ENCODE measurements around the gene CNTRL.

CNTRL gene

DNA sequence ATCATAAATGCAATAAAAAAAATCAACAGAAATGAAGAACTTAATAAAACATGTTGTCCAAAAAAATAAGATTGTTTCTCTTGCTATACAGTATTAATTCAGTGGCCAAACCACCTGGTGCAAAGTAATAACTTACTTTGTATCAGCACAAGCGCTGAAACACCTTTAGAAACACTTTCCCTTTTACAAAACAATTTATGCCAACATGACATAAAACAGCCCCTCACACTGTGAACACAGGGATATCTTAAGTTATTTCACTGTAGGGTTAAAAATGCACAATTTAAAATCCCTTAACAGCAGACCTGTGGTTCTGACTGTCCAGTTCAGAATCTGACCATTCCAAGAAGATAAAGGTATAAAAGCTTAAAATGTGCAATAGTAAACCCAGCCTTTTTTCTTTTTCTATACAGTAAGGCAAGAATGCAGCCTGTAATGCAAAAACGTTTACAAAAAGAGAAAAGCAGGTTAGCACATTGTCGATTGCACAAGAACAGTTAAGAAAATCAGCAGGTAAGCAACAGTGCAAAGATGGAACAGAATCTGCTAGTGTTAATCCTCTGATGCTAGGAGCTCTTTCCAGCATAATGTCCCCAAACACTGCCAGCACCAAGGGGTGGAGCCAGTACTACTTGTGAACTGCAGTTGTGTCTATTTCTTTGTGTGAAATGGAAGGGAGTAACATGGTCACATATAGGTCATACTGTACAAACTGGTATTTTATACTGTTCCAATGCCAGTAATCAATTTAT is 105.4 kb downstream of the CNTRL start:
- DNase-seq (ENCODE audit: low spot score), result no peak

DNA sequence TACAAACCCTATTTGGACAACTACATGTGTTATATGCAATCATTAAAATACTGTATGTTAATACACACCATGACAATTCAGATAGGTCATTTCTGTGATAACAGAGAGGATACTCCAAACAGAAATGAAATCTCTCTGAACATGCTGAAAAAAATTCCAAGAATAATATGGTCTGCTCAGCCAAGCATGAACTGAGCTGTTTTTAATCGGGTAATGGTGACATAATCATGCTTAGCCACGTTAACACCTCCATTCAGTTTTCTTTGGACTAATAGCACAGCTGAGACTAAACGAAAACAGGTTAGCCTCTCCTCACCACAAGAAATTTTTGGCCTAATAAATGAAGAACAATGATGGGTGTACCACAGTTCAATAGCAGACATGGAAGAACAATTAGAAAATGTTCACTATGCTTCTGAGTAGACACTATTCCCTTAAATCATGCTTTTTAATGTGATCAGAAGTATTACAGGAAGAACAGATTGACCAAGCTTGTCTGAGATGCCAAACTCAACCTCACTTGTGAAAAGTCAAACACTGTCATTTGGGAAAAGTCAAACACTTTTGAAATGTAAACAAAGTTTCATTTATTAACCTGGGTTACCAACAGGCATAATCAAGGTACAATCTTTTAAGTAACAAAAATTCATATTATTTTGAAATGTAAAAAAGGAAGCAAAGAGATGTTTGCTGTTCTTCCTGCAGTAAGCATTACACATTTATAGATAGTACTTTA is 107.5 kb downstream of the CNTRL start:
- DNase-seq (ENCODE audit: low spot score), result no peak

DNA sequence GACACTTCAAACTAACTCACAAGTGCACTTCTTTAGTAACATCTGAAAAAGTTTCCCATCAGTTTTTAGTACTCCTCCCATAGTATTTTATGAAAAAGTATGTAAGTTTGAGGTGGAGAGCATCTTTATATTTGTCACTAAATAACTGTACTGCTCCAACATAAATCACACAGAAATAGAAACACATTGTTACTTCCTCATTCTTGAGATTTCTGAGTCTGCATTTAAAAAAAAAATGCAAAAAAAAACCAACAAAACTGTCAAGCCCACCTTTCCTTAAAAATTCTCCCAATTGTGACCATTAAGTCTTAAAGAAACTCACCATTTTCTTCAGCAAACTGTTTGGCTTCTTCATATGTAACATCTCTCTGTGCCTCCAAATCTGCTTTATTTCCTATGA is 108.2 kb downstream of the CNTRL start:
- no peak for DNase-seq (ENCODE audit: low spot score)

DNA sequence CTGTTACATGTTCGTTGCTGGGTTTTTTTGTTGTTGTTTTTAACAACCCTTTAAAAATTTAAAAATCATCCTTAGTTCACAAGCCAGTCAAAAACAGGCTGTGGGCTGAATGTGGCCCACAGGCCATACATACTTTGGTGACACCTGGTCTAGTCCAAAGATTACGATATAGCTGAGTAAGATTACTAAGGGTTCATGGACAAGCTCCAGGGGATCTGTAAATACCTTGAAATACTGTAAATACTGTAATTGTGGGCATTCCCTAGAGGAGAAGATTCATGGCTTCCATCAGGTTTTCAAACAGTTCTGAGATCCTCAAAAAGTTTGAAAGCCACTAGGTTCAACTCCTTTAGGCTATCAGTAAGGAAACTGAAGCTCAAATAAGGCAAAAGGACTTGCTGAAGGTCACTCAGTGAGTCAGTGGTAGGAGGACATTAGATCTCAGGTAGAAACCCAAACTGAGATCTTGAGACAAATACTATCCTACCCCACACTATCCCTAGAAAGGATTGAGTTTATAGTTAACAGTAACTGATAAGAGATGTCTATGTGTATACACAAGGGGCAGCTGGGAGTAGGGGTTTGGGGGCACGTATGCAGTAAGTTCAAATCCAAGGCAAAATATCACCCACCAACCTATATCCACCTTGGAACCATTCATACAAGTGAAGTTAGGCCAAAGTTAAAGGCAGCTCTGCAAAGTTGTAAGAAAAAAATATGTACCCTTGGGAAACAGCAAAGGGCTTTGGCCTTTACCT is 109.1 kb downstream of the CNTRL start:
- DNase-seq (ENCODE audit: low spot score), result no peak

DNA sequence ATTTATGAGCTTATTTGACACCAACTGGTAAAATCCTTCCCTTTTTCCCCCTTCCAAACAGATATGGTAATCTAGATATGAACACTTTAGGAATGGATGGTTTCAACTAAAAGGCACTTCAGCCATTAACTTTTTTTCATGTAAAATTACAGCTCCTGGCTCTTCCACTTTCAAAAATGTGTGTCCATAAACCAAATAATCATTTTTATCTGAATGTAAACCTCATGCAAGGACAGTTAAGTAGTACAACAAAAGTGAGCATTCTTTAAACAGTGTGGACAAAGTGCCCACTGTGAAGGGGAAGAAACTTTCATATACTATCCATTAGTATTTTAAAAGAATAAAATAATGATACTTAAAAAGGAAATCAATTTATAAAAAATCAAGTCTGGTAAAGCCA is 109.7 kb downstream of the CNTRL start:
- no peak for DNase-seq (ENCODE audit: low spot score)

DNA sequence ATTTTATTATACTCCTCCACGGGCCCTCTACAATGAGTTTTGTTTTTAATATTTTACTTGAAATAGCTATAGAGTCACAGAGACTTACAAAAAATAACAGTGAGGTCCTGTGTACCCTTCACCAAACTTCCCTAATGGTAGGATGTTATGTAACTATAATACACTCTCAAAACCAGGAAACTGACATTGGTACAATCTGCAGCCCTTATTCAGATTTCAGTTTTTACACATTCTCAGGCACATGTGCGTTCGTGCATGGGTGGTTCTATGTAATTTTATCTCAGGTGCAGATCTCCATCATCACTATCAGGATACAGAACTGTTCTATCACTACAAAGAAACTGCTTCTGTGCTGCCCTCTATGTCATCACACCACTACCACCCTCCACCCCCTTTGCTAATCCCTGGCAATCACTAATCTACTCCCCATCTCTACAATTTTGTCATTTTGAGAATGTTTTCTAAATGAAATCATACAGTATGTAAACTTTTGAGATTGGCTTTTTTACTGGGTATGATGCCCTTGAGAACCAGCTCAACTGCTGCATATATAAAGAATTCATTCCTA is 110.5 kb downstream of the CNTRL start:
- DNase-seq (ENCODE audit: low spot score), result no peak

DNA sequence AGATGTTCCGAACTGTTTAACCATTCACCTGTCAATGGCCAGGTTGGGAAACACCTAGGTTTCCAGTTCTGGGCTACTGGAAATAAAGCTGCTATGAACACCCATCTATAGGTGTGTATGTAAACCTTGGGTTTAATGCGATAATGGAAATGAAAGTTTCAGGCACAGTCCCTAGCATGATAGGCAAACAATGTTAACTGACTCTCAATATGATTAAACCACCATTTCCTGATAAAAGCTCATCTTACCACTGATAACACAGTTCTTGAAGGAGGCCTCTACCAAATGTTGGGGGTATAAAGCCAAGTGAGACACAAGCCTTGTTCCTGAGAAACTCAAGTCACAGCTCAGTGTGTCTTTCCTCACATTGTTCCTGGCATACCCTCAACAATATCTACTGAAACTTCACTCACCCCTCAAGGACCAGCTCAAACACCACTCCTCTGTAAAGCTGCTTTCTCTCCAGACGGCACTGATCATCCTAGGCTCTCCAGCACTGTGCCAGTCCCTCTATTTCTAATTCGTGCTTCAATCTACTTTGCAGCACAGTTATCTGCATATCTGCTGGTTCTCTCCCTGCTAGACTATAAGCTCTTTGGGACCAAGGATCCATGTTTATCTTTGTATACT is 111.1 kb downstream of the CNTRL start:
- DNase-seq (ENCODE audit: low spot score), result no peak

DNA sequence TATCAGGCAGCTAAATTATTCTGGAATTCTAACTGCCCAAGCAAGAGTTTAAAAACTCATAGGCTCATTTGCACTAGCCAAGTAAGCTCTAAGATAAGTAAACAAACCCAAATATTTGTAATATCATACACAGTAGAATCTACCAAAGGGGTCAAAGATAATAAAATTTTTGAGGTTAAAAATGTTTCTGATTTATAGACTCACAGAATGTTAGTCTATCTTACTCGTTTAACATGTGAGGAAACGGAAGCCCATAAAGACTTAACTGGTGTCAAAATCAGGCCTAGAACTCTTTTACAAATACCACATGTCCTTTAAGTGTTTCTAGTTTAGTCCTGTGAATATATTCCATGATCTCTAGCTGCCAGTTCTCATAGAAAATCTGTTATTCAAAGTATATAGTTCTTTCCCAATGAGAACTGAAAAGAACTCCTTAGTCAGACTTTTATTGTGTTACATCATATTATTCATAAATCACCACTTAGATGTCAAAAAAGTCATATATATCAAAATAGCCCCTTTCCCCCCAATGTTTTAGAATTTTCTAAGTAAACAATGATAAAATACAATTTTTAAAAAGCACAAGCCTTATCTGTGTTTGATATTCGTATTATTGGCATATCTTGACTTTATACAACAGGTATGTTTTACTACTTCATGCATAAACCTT is 113.0 kb downstream of the CNTRL start:
- DNase-seq (ENCODE audit: low spot score), result no peak

DNA sequence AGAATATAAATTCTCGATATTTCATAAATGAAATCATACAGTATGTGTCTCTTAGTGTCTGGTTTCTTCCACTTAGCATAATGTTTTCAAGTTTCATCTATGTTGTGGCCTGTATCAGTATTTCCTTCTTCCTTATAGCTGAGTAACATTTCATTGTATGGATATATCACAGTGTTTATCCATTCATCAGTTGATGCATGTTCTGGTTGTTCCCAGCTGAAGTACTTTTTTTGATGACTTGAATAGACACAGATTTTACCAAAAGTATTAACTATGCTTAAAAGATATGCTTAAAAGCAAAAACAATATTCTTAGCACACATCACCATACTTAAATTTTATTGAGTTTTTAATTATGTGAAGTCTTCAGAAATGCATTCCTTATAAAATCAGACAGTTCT is 114.3 kb downstream of the CNTRL start:
- no peak for DNase-seq (ENCODE audit: low spot score)

DNA sequence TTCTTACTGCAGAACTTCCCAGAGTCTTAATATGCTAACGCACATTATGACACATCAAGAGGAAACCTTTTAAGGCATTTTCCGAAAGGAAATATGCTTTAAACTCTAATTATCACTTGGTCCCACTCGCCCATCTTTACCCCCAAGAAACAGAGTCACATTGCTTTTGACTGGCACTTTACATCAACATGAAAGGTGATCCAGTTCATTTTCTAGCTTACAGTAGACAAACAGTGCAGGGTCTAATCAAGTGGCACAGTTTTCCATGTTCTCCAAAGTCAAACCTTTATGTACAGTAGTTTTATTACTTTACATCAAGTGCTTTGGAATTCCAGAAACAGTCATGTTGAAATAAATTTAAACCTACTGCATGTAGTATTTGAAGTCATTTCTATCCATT is 114.9 kb downstream of the CNTRL start:
- DNase-seq (ENCODE audit: low spot score), result no peak

DNA sequence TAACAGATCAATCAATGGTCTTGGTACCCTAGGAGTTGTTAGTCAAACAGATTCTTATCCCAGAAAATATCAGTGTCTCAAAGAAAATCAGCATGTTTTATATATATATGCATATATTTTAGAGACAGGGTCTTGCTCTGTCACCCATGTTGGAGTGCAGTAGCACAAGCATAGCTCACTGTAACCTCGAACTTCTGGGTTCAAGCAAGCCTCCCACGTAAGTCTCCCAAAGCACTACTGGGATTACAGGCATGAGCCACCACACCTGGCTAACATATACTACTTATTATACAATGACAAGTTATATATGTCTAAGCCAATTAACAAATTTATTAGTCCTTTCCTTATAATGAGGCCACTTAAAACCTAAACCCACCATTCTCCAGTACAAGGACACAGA is 116.5 kb downstream of the CNTRL start:
- no peak for DNase-seq (ENCODE audit: low spot score)

DNA sequence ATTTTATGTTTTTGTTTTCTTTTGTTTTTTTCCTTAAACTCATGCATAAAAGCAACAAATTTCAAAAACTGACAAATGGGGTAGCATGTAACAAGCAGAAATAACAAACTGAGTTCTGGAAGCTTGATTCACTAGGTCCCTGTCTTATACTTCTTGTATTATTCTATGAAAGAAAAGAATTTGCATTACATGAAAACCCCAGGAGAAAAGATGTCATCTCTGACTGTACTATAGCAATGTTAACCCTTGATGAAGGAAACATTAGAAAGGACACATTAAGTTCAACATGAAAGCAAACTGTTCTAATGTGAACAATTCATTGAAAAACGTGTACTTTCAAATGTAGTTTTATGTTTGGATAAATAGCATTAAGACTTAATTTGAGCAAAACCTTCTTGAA is 117.8 kb downstream of the CNTRL start:
- no peak for DNase-seq (ENCODE audit: low spot score)

DNA sequence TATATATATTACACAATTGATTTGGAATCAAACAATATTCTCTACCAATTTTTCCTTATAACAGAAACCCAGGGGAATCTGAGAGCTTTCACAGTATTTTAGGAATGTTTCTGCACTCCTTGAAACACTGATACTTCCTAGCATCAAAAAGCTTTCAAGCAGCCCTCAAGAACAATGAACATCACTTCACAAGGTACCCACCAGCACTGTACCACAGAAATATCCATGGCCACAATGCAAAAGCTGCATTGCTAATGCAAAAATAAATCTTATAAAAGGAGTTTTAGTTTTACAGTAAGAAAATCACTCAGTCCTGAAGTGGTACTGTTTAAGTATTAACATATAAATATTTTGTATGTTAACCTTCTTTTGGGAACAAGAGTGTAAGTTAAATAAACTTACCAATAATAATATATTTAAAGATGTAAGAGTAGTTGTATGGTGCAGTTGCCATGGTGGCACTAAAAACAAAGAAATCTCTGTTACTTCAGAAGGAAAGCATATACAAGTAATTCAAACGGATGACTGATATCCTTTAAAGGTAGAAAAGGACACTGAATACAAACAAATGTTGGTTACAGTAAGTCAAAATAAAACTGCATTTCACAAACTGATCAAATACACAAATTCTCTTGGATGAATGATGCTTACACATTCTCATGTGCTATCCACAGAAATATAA is 118.3 kb downstream of the CNTRL start:
- no peak for DNase-seq (ENCODE audit: low spot score)

DNA sequence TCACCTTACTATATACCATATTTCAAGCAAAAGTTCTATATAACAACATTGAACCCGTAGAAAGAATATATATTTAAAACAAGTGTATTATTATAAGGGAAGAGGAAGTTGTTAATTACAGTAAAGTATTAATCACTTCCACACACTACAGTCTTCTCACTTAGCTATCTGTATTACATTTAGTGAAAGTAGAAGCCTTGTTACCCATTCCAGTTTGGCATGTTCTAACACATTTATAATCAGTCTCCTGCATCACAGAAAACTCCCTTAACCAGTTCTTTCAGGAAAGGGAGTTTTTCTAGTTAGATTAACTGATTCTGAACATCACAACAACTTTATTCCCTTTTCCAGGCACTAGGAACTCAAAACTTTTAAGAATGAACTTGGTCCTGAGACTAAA is 120.0 kb downstream of the CNTRL start:
- no peak for DNase-seq (ENCODE audit: low spot score)

DNA sequence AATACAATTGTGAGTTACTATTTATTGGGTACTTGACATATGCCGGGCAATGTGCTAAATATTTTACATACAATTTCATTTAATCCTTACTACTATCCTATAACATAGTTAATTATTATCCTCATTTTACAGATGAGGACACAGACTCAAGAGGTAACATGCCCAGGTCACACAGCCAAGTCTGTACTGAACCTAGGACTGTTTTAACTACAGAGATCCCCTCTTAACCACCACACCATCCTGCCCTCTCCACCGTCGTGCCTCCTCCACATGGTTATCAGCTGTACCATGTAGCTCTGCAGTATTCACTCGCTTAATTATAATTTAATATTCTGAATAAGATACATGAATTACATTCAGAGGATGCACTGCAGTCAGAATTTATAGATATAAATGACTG is 121.6 kb downstream of the CNTRL start:
- DNase-seq (ENCODE audit: low spot score), result no peak

DNA sequence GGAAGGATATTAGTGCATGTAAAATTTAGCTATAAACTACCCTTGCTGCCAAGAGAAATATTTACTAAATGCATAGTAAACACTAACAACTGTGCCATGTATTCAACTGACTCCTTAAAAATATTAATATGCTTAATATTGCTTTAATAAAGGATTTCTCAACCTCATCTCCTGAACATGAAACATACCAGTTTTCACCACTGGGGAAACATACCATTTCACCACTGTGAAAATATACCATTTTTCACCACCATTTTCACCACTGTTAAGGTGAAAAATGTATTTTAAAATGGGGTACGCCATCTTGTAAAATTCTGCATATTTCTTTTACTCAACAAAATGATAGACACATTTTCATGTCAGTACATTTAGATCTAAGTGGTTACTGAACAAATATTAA is 122.4 kb downstream of the CNTRL start:
- no peak for DNase-seq (ENCODE audit: low spot score)

DNA sequence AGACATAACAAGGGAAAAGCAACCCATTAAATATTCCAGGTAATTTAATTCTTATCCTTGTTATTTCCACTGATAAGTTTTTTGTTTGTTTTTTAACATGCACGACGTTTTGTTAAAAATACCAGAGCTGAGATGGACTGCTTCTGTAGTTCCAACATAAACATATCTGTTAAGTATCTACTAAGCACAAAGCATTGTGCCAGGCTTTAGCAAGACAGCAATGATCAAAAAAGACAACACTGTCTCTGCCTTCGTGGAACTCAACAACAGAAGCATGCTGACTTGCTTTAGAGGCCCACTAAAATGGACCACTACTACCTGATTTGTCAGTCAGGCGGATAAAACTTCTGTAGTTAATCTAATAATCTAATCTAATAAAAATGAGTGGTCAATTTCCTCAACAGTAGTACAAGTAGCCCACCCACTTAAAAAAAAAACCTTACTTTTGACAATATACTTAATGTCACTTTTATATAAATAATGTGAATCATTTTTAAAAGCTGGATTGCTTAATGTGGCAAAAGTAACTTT is 123.8 kb downstream of the CNTRL start:
- DNase-seq (ENCODE audit: low spot score), result no peak

DNA sequence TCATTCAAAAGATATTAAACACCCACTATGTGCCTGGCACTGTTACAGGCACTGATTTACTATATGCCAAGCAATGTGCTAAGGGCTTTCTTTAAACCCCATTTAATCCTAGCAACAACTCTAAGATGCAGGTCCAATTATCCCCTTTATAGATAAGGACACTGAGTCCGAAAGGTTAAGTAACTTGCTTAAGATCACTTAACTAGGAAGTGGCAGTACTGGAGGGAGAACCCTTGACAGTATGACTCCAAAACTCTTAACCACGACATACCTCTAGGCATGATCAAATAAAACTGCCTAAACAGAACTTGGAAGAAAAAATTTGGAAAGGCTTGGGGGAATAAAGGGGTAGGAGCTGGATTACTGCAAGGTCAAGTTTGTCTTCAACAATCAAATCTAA is 125.2 kb downstream of the CNTRL start:
- DNase-seq (ENCODE audit: low spot score), result no peak

DNA sequence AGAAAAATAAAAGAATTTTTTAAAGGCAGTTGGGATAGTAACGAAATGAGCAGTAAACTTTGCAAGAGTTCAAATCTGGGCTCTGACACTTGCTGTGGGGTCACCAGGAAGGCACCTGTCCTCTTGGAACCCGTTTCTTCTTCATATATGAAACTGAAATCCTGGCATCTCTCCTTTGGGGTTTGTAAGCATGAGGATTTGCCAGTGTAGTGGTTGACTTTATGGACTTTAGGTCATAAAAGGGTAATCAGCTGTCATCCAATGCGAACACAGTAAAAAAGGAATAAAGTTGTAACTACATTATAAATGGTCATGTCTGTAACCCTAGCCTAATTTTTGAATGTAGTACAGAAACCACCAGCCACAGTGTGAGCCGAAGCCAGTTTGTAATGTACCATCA is 125.6 kb downstream of the CNTRL start:
- no peak for DNase-seq (ENCODE audit: low spot score)

DNA sequence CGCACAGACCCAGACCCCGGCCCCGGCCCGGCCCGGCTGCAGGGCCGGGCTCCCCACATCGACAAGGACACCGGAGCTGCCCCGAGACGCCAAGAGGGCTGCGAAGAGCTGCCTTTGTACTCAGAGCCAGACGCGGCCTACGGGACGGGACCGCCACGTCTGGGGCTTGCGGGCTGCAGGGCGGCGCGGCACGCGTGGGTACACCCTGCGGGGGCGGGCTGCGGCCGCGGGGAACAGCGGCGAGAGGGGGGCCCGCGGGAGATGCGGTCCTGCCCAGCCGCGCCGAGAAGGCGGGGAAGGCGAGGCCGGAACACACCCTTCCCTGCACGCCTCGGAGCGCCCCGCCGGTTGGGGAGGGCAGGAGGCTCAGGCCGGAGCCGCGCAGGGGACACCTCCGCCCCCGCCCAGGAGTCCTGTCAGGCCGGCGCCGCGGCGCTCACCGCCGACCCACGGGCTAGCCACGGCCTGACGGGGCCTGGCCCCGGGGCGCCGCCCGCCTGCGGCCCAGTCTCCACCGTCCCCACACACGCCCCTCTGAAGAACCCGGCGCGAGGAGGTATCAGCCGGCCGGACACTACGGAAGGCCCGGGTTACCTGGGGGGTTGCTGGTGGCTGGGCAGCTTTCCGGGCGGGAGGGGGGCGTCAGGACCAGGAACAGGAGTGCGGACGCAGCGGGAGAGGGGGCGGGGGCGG is 126.4 kb downstream of the CNTRL start:
- peak; percentile 15 for DNase-seq (ENCODE audit: low spot score)
